H9 (cell line): Measurements from ENCODE around the gene TTBK1. TPM values are rescaled to one million over a fixed set of nuclear protein-coding genes. Genes with fewer than 3 reads are reported as not detected.

Source experiments
- DNase-seq: peaks from one replicate; pipeline ENCODE4 v3.0.0-alpha.2; 2017
- H2AFZ ChIP-seq: one replicate; pipeline ENCODE4 v1.6.1; 2013; ENCODE audit warnings: mild to moderate bottlenecking, low read length, control low read depth, moderate library complexity
- H2AK5ac ChIP-seq: 2 replicates; pipeline ENCODE4 v1.6.1; 2013; ENCODE audit warnings: low read length, control low read depth, mixed read lengths; ENCODE audit not compliant: insufficient read length
- H2BK120ac ChIP-seq: one replicate; pipeline ENCODE4 v1.6.1; 2013; ENCODE audit warnings: low read depth, mild to moderate bottlenecking, low read length, control low read depth, inconsistent platforms; ENCODE audit not compliant: poor library complexity, severe bottlenecking
- H2BK12ac ChIP-seq: 2 replicates; pipeline ENCODE4 v1.6.1; 2013; ENCODE audit warnings: low read length, control low read depth, mixed read lengths, low read depth; ENCODE audit not compliant: insufficient read length
- H2BK15ac ChIP-seq: 2 replicates; pipeline ENCODE4 v1.6.1; 2013; ENCODE audit warnings: low read depth, low read length, control low read depth
- H2BK20ac ChIP-seq: one replicate; pipeline ENCODE4 v1.6.1; 2013; ENCODE audit warnings: low read depth, mild to moderate bottlenecking, low read length, control low read depth, inconsistent platforms; ENCODE audit not compliant: poor library complexity, severe bottlenecking
- H2BK5ac ChIP-seq: 2 replicates; pipeline ENCODE4 v1.6.1; 2013; ENCODE audit warnings: low read length, control low read depth, mixed read lengths; ENCODE audit not compliant: insufficient read length
- H3K14ac ChIP-seq: 2 replicates; pipeline ENCODE4 v1.6.1; 2013; ENCODE audit warnings: low read length, control low read depth; ENCODE audit not compliant: insufficient read depth
- H3K18ac ChIP-seq: 2 replicates; pipeline ENCODE4 v1.6.1; 2013; ENCODE audit warnings: low read depth, mild to moderate bottlenecking, mixed read lengths, low read length, control low read depth; ENCODE audit not compliant: insufficient read length
- H3K23ac ChIP-seq: 2 replicates; pipeline ENCODE4 v1.6.1; 2013; ENCODE audit warnings: low read length, control low read depth, mixed read lengths, low read depth; ENCODE audit not compliant: insufficient read length
- H3K23me2 ChIP-seq: 2 replicates; pipeline ENCODE4 v1.6.1; 2013; ENCODE audit warnings: low read depth, mild to moderate bottlenecking, mixed read lengths, low read length, control low read depth; ENCODE audit not compliant: insufficient read length, poor library complexity, severe bottlenecking
- H3K27ac ChIP-seq: 2 replicates; pipeline ENCODE4 v1.5.1; 2013; ENCODE audit warnings: low read length, control low read depth, mixed read lengths, low read depth; ENCODE audit not compliant: insufficient read length
- H3K27me3 ChIP-seq: 2 replicates; pipeline ENCODE4 v1.6.1; 2013; ENCODE audit warnings: low read length, control low read depth, inconsistent platforms; ENCODE audit not compliant: insufficient read depth
- H3K4ac ChIP-seq: 2 replicates; pipeline ENCODE4 v1.6.1; 2013; ENCODE audit warnings: low read depth, mild to moderate bottlenecking, control low read depth, inconsistent platforms, low read length, moderate library complexity
- H3K4me1 ChIP-seq: 2 replicates; pipeline ENCODE4 v1.6.1; 2013; ENCODE audit warnings: low read length, control low read depth, inconsistent platforms; ENCODE audit not compliant: insufficient read depth
- H3K4me2 ChIP-seq: 2 replicates; pipeline ENCODE4 v1.6.1; 2013; ENCODE audit warnings: low read length, control low read depth, mixed read lengths; ENCODE audit not compliant: insufficient read length, insufficient read depth
- H3K56ac ChIP-seq: 2 replicates; pipeline ENCODE4 v1.6.1; 2013; ENCODE audit warnings: low read depth, mild to moderate bottlenecking, mixed read lengths, low read length, control low read depth; ENCODE audit not compliant: insufficient read length
- H3K79me1 ChIP-seq: 2 replicates; pipeline ENCODE4 v1.6.1; 2013; ENCODE audit warnings: low read depth, mild to moderate bottlenecking, moderate library complexity, low read length, control low read depth, inconsistent platforms; ENCODE audit not compliant: insufficient read depth, poor library complexity, severe bottlenecking
- H3K79me2 ChIP-seq: 2 replicates; pipeline ENCODE4 v1.6.1; 2013; ENCODE audit warnings: low read length, control low read depth, inconsistent platforms; ENCODE audit not compliant: insufficient read depth
- H3K9ac ChIP-seq: 2 replicates; pipeline ENCODE4 v1.6.1; 2013; ENCODE audit warnings: low read length, control low read depth, mixed read lengths; ENCODE audit not compliant: insufficient read length; ENCODE audit errors: extremely low read depth
- H3K9me3 ChIP-seq: one replicate; pipeline ENCODE4 v1.6.1; 2013; ENCODE audit warnings: low read depth, low read length, inconsistent platforms; ENCODE audit not compliant: control insufficient read depth
- H3T11ph ChIP-seq: one replicate; pipeline ENCODE4 v1.6.1; 2013; ENCODE audit warnings: mild to moderate bottlenecking, low read length, control low read depth, inconsistent platforms
- H4K20me1 ChIP-seq: one replicate; pipeline ENCODE4 v1.6.1; 2013; ENCODE audit not compliant: control insufficient read depth, insufficient read length, insufficient read depth
- H4K5ac ChIP-seq: 2 replicates; pipeline ENCODE4 v1.6.1; 2013; ENCODE audit warnings: low read depth, mild to moderate bottlenecking, mixed read lengths, low read length, control low read depth; ENCODE audit not compliant: insufficient read length
- H4K8ac ChIP-seq: replicated peaks from 2 replicates; pipeline ENCODE4 v1.6.1; 2013; ENCODE audit warnings: low read length, control low read depth, mixed read lengths, low read depth; ENCODE audit not compliant: insufficient read length
- H4K91ac ChIP-seq: 2 replicates; pipeline ENCODE4 v1.6.1; 2013; ENCODE audit warnings: low read depth, mild to moderate bottlenecking, moderate library complexity, mixed read lengths, low read length, control low read depth; ENCODE audit not compliant: insufficient read length
- H3K27ac Mint-ChIP-seq, 3 experiments: 2 replicates in 2 of 3; 3 replicates in 1 of 3; pipeline ENCODE4 v1.8.0; 2020 to 2021; ENCODE audit warnings: mixed read lengths in 3 of 3, mild to moderate bottlenecking in 1 of 3, moderate library complexity in 1 of 3
- H3K27me3 Mint-ChIP-seq: 2 replicates; pipeline ENCODE4 v1.8.0; 2021; ENCODE audit warnings: low read depth, mild to moderate bottlenecking, moderate library complexity, mixed read lengths
- H3K36me3 Mint-ChIP-seq, 3 experiments: 2 replicates in 2 of 3; 3 replicates in 1 of 3; pipeline ENCODE4 v1.8.0; 2020 to 2021; ENCODE audit warnings: low read depth in 3 of 3, mixed read lengths in 3 of 3; ENCODE audit not compliant: insufficient read depth in 1 of 3
- H3K4me1 Mint-ChIP-seq, 2 experiments: 2 replicates each; pipeline ENCODE4 v1.8.0; 2020; ENCODE audit warnings: mixed read lengths in 2 of 2
- H3K4me3 Mint-ChIP-seq, 2 experiments: 2 replicates in 1 of 2; 3 replicates in 1 of 2; pipeline ENCODE4 v1.8.0; 2020 to 2021; ENCODE audit warnings: mild to moderate bottlenecking in 2 of 2, mixed read lengths in 2 of 2, moderate library complexity in 1 of 2
- H3K9me3 Mint-ChIP-seq, 2 experiments: 2 replicates in 1 of 2; 3 replicates in 1 of 2; pipeline ENCODE4 v1.8.0; 2020; ENCODE audit warnings: mild to moderate bottlenecking in 2 of 2, mixed read lengths in 2 of 2, moderate library complexity in 1 of 2
- CTCF ChIP-seq: fragments of 200-600 bp; sonication (generic); conservative IDR thresholded peaks from 3 replicates; pipeline ENCODE4 v1.8.0; 2021; ENCODE audit warnings: antibody characterized with exemption, mild to moderate bottlenecking
- WGBS: extraction: QIAGEN DNeasy Blood & Tissue Kit; methylation state at CpG from one replicate; pipeline ENCODE4 v1.1.7; 2013; ENCODE audit warnings: missing lambda C conversion rate, low lambda C conversion rate, mixed read lengths; ENCODE audit not compliant: insufficient read length; ENCODE audit errors: extremely low coverage; 5-methylcytosine and 5-hydroxymethylcytosine counted together
- total RNA-seq: library from RNA; stranded (reverse); gene quantifications from 2 replicates; pipeline ENCODE4 v1.2.1, GENCODE V29; 2021

TTBK1 gene
- total RNA-seq, 1 experiment from 2014 or later: 1.6 TPM

- peaks cover 0 to 18% (median 4%) of the 10 kb centered on the region in 3 experiments; a peak in 5 of 7 replicates for H3K36me3 Mint-ChIP-seq
- Histone ChIP-seq H3K9ac (no peak overlapping the region), H4K20me1 (no peaks in the 10 kb centered on the region), H2BK120ac (no peak overlapping the region), H3K27me3 (no peaks in the 10 kb centered on the region), H2AK5ac (no peak overlapping the region), H3K23me2 (peaks cover 7% of the 10 kb centered on the region), H3T11ph (no peak overlapping the region), H2BK15ac (no peak overlapping the region), H3K4me2 (no peak overlapping the region), H3K79me2 (no peaks in the 10 kb centered on the region; the same call in 1 of the 2 replicates), H3K23ac (no peak overlapping the region), H3K9me3 (no peaks in the 10 kb centered on the region), H3K79me1 (no peaks in the 10 kb centered on the region), H3K14ac (no peak overlapping the region), H4K5ac (no peak overlapping the region), H4K91ac (no peak overlapping the region), H2BK12ac (no peak overlapping the region), H2BK20ac (no peak overlapping the region), H2AFZ (no peak overlapping the region), H3K27ac (no peak overlapping the region), H3K56ac (no peak overlapping the region), H3K4me1 (no peaks in the 10 kb centered on the region; the same call in 1 of the 2 replicates), H3K4ac (no peak overlapping the region), H4K8ac (no peak overlapping the region), H3K18ac (no peak overlapping the region), H2BK5ac (no peak overlapping the region)
- peaks cover 20 to 29% of the 10 kb centered on the region in 2 experiments for H3K4me1 Mint-ChIP-seq
- no peak for DNase-seq
- H3K27ac Mint-ChIP-seq: peak overlapping the region in 1 of 3 experiments; percentile 23; a peak in 1 of 7 replicates
- no peaks in the 10 kb centered on the region for H3K9me3 Mint-ChIP-seq
- peaks cover 8% of the 10 kb centered on the region for H3K27me3 Mint-ChIP-seq
- TF ChIP-seq CTCF: no peak
- no CpG with 5 or more reads among the region's 8 CpGs for WGBS
- no peak overlapping the region for H3K4me3 Mint-ChIP-seq
Measured at GRCh38 chr6:43303751-43304331, 60.6 kb downstream of the TTBK1 start.
